PFSK-1 (cell line): ENCODE results near the gene TRMU.

Source experiments
- FOXP2 ChIP-seq: optimal IDR thresholded peaks from 2 replicates; pipeline ENCODE3; 2011; ENCODE audit warnings: borderline replicate concordance, control low read depth, inconsistent platforms; ENCODE audit not compliant: insufficient read depth; ENCODE audit errors: extremely low read length, extremely low read depth
- POLR2AphosphoS5 ChIP-seq: IDR thresholded peaks from 2 replicates; pipeline ENCODE4 v1.6.1; 2012; ENCODE audit warnings: low read depth, mild to moderate bottlenecking, control low read depth, low read length, moderate library complexity
- SIN3A ChIP-seq: IDR thresholded peaks from 2 replicates; pipeline ENCODE4 v1.6.1; 2012; ENCODE audit warnings: mild to moderate bottlenecking, low read length, moderate library complexity, borderline replicate concordance; ENCODE audit not compliant: insufficient read depth
- TAF1 ChIP-seq: IDR thresholded peaks from 2 replicates; pipeline ENCODE4 v1.6.1; 2012; ENCODE audit warnings: low read length, control low read depth, borderline replicate concordance; ENCODE audit not compliant: insufficient read depth
- TF ChIP-seq, protein P1 (sequence below), 2 experiments: IDR thresholded peaks; 2 replicates each; pipeline versions ENCODE4 v1.6.1 to v1.8.0; 2011 to 2012; ENCODE audit warnings: low read depth in 2 of 2, low read length in 2 of 2, control low read depth in 1 of 2, inconsistent platforms in 1 of 2, mild to moderate bottlenecking in 1 of 2, moderate library complexity in 1 of 2; ENCODE audit not compliant: insufficient read depth in 1 of 2

Gene TRMU

DNA sequence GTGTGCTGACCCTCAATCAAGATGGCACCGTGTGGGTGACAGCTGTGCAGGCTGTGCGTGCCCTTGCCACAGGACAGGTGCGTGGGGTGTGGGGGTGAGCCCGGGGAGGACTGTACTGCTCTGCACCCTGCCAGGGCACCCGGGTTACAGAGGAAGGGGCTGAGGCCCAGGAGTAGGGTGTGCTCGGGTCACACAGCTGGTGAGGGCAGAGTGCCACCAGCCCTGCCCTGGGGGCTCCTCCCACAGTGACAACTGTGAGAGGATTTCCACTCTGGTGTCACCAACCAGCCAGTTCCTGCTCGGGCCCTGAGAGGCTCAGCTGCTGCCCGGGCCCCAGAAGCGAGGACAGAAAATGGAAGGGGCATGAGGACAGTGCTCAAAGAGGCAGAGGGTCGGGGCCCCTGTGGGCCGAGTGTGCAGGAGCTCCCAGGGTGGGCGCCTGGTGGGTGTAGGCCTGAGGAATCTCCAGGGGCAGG, 20.5 kb downstream of the TRMU start:
- TF ChIP-seq TAF1 (no peak), FOXP2 (no peak), POLR2AphosphoS5 (no peak), SIN3A (no peak)
- TF ChIP-seq, protein P1, sequence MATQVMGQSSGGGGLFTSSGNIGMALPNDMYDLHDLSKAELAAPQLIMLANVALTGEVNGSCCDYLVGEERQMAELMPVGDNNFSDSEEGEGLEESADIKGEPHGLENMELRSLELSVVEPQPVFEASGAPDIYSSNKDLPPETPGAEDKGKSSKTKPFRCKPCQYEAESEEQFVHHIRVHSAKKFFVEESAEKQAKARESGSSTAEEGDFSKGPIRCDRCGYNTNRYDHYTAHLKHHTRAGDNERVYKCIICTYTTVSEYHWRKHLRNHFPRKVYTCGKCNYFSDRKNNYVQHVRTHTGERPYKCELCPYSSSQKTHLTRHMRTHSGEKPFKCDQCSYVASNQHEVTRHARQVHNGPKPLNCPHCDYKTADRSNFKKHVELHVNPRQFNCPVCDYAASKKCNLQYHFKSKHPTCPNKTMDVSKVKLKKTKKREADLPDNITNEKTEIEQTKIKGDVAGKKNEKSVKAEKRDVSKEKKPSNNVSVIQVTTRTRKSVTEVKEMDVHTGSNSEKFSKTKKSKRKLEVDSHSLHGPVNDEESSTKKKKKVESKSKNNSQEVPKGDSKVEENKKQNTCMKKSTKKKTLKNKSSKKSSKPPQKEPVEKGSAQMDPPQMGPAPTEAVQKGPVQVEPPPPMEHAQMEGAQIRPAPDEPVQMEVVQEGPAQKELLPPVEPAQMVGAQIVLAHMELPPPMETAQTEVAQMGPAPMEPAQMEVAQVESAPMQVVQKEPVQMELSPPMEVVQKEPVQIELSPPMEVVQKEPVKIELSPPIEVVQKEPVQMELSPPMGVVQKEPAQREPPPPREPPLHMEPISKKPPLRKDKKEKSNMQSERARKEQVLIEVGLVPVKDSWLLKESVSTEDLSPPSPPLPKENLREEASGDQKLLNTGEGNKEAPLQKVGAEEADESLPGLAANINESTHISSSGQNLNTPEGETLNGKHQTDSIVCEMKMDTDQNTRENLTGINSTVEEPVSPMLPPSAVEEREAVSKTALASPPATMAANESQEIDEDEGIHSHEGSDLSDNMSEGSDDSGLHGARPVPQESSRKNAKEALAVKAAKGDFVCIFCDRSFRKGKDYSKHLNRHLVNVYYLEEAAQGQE (IDR thresholded peaks at IDR 0.05; ENCODE audit: insufficient read depth in 1 of 2, low read depth in 2 of 2, low read length in 2 of 2): no peak

DNA sequence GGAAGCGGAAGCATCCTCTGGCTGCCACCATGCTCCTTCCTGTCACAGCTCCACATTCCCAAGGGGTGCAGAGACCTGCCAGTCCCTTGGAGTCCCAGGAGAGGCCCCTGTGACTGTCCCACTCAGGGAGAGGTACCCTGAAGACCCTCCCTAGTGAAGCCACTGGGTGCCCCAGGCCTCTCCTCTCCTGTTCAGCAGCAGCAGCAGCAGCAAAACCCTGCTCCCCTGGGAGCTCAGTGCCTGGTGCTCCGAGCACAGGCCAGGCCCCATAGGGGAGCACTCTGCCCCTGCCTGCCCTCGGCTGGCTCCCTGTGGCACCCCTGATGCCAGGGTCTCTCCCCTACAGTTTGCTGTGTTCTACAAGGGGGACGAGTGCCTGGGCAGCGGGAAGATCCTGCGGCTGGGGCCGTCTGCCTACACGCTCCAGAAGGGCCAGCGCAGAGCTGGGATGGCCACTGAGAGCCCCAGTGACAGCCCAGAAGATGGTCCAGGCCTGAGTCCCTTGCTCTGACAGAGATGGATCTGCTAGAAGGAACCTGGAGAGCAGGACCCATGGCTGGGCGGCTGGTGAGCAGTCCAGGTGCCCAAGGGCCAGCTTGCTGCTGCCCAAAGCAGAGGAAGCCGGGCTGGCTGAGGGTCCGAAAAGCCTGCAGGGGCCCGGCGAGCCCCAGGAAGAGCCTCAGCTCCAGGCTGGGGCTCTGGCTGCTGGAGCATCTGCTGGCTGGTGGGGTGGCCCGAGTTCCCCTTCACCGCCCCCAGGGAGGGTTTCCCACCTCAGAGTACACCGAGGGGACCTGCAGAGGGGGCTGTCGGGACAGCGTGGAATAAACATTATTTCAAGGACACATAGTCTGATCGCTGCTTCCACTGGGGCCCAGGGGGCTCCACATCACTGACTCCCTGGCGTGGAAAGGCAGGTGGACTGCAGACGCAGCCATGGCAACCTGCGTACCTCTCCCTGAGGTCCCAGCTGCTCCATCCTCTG, 21.3 kb downstream of the TRMU start:
- TF ChIP-seq SIN3A: no peak
- no peak for TF ChIP-seq POLR2AphosphoS5
- TF ChIP-seq, protein P1 (IDR thresholded peaks at IDR 0.05; ENCODE audit: insufficient read depth in 1 of 2, low read depth in 2 of 2, low read length in 2 of 2): no peak
- no peak for TF ChIP-seq TAF1
- TF ChIP-seq FOXP2: no peak

DNA sequence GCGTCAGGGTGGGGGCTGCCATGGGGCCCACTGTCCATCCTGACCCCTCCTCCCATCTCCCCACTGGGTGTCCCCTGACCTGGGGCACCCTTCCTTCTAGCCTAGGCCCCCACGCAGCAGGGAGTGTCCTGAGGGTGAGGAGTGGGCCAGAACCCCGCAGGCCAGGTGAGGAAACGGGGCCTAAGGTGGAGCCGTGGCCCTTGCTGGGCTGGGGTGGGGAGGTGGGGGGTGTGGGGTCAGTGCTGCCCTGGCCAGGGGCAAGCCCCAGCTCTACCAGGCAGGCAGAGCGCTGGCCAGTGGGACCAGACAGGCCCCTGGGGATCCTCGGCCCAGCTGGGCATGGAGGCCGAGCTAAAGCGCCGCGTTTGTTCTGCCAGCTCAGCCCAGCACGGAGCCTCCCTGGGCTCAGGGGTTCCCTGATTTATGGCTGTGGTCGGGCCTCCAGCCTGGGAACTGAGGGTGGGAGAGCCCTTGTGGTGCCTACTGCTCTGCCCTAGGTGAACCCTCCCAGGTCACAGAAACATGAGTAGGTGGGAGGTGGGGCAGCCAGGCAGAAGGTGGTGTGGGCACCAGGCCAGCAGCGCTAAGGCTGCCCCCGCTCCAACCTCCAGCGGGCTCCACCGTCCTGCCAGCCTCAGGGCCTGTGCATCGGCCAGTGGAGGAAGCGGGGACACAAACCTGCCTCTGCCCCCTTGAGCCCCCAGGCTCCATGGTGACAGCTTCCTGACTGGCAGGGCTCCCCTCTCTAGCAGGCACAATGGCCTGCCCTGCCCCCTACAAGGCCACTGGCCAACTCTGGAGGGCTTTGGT, 22.4 kb downstream of the TRMU start:
- TF ChIP-seq SIN3A (no peak), TAF1 (no peak), POLR2AphosphoS5 (no peak), FOXP2 (no peak)
- TF ChIP-seq, protein P1 (IDR thresholded peaks at IDR 0.05; ENCODE audit: insufficient read depth in 1 of 2, low read depth in 2 of 2, low read length in 2 of 2): no peak

DNA sequence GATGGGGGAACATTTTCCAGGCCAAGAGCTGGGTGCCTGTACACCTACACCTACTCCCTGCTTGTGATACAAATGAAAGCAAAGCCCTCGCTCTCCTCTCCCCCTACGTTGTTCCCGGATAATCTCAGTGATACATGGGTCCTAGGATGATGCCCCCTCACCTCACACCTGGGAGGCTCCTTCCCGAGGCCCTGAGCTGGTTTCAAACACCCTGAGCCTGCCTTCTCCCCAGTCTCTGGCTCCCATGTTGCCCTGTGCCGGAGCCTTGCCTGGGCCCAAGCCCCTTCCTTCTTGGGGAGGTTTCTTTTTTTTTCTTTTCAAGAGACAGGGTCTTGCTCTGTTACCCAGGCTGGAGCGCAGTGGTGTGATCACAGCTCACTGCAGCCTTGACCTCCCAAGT, 23.3 kb downstream of the TRMU start:
- TF ChIP-seq POLR2AphosphoS5 (peak; percentile 53; the same call in 1 of the 2 replicates), FOXP2 (no peak)

DNA sequence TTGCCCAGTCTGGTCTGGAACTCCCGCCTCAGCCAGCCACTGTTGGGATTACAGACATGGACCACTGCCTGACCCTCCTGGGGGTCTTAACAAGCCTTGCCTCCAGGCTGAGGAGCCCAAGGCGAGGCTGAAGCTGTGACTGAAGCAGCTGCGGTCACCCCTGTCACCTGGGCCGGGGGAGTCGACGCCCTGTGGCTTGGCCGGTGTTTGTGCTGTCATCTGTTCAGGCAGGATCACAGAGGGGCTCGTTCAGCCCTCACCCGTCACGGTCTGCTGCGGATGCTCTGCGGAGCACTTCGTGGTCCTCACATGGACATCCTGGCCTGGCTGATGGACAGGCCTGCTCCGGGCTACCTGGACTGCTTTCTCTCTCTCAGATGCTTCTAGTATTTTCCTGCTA, 23.8 kb downstream of the TRMU start:
- no peak for TF ChIP-seq SIN3A
- no peak for TF ChIP-seq FOXP2
- TF ChIP-seq, protein P1 (IDR thresholded peaks at IDR 0.05; ENCODE audit: insufficient read depth in 1 of 2, low read depth in 2 of 2, low read length in 2 of 2): no peak
- no peak for TF ChIP-seq POLR2AphosphoS5
- no peak for TF ChIP-seq TAF1
